BLaER1 treated with 17β-estradiol and CSF1 and Interleukin-3, amounts not matched to agents 10 nM and 100 nM (cell line): ENCODE results near the gene PLCL2.

Source experiments
- H3K27ac ChIP-seq, 11 experiments: shearing (Covaris generic); formaldehyde crosslinking; 2 replicates each; pipeline ENCODE4 v1.8.1; 2022
- H3K27me3 ChIP-seq, 11 experiments: shearing (Covaris generic); formaldehyde crosslinking; 2 replicates each; pipeline ENCODE4 v1.8.1; 2022
- H3K36me3 ChIP-seq, 11 experiments: shearing (Covaris generic); formaldehyde crosslinking; 2 replicates each; pipeline ENCODE4 v1.8.1; 2022
- H3K4me1 ChIP-seq, 10 experiments: shearing (Covaris generic); formaldehyde crosslinking; 2 replicates each; pipeline ENCODE4 v1.8.1; 2022
- H3K4me2 ChIP-seq, 11 experiments: shearing (Covaris generic); formaldehyde crosslinking; 2 replicates each; pipeline ENCODE4 v1.8.1; 2022
- H3K4me3 ChIP-seq, 10 experiments: shearing (Covaris generic); formaldehyde crosslinking; 2 replicates each; pipeline ENCODE4 v1.8.1; 2022
- H3K9ac ChIP-seq, 11 experiments: shearing (Covaris generic); formaldehyde crosslinking; 2 replicates each; pipeline ENCODE4 v1.8.1; 2022
- H3K9me3 ChIP-seq, 11 experiments: shearing (Covaris generic); formaldehyde crosslinking; replicated peaks in 1 of 11; 2 replicates each; pipeline ENCODE4 v1.8.1; 2022
- H4K20me1 ChIP-seq, 11 experiments: shearing (Covaris generic); formaldehyde crosslinking; 2 replicates each; pipeline ENCODE4 v1.8.1; 2022
- Cebpa-rat ChIP-seq, 11 experiments: shearing (Covaris generic); IDR thresholded peaks; 2 replicates each; pipeline ENCODE4 v1.8.1; 2022

Gene PLCL2

GRCh38 chr3:16928386-16929132, 43.8 kb downstream of the PLCL2 start:
- Histone ChIP-seq H3K27ac (no peak overlapping the region), H3K9me3 (peaks cover 20 to 39% (median 26%) of the 10 kb centered on the region in 11 experiments; a peak in 21 of 22 replicates), H3K4me2 (peak overlapping the region in 6 of 11 experiments; percentile 18 to 65 (median 26); a peak in 11 of 22 replicates), H3K9ac (no peak overlapping the region), H3K27me3 (no peaks in the 10 kb centered on the region), H3K36me3 (peaks cover 3 to 20% (median 11%) of the 10 kb centered on the region in 11 experiments; a peak in 13 of 22 replicates), H3K4me3 (no peak overlapping the region), H3K4me1 (peaks cover 0 to 41% (median 7%) of the 10 kb centered on the region in 10 experiments; a peak in 12 of 20 replicates), H4K20me1 (peaks cover 4 to 73% (median 18%) of the 10 kb centered on the region in 11 experiments; a peak in 16 of 22 replicates)
- TF ChIP-seq Cebpa-rat (IDR thresholded peaks at IDR 0.05) = no peak

- no peak overlapping the region for H3K27ac ChIP-seq
- peaks cover 13 to 32% (median 20%) of the 10 kb centered on the region in 11 experiments; a peak in 21 of 22 replicates for H3K9me3 ChIP-seq
- peak overlapping the region in 3 of 11 experiments; percentile 18 to 52 (median 36); a peak in 4 of 22 replicates for H3K4me2 ChIP-seq
- H3K4me3 ChIP-seq = no peak overlapping the region
- no peak for TF ChIP-seq Cebpa-rat (IDR thresholded peaks at IDR 0.05)
- H3K4me1 ChIP-seq = peaks cover 0 to 45% (median 7%) of the 10 kb centered on the region in 10 experiments; a peak in 12 of 20 replicates
- peaks cover 3 to 18% (median 11%) of the 10 kb centered on the region in 11 experiments; a peak in 14 of 22 replicates for H3K36me3 ChIP-seq
- H3K9ac ChIP-seq = no peak overlapping the region
- peaks cover 4 to 77% (median 18%) of the 10 kb centered on the region in 11 experiments; a peak in 16 of 22 replicates for H4K20me1 ChIP-seq
- H3K27me3 ChIP-seq = no peaks in the 10 kb centered on the region
These were observed 44.6 kb downstream of the PLCL2 start for GRCh38 chr3:16929311-16929710.

- Histone ChIP-seq H3K27ac (no peak overlapping the region), H3K4me3 (no peak overlapping the region), H4K20me1 (peaks cover 4 to 87% (median 21%) of the 10 kb centered on the region in 11 experiments; a peak in 16 of 22 replicates), H3K9ac (no peak overlapping the region), H3K27me3 (no peaks in the 10 kb centered on the region), H3K36me3 (peaks cover 3 to 15% (median 7%) of the 10 kb centered on the region in 11 experiments; a peak in 13 of 22 replicates), H3K4me1 (peaks cover 24 to 62% (median 32%) of the 10 kb centered on the region in 10 experiments), H3K9me3 (peaks cover 5 to 16% (median 11%) of the 10 kb centered on the region in 11 experiments; a peak in 13 of 22 replicates), H3K4me2 (peak overlapping the region in 2 of 11 experiments; percentile 5 to 8; a peak in 1 of 22 replicates)
- no peak for TF ChIP-seq Cebpa-rat (IDR thresholded peaks at IDR 0.05)
These were observed 48.1 kb downstream of the PLCL2 start for GRCh38 chr3:16932877-16933276.

GRCh38 chr3:16935781-16936180, 51.0 kb downstream of the PLCL2 start:
- Histone ChIP-seq H3K9ac (no peak overlapping the region), H3K27me3 (no peaks in the 10 kb centered on the region), H3K36me3 (peaks cover 3 to 15% (median 7%) of the 10 kb centered on the region in 11 experiments; a peak in 13 of 22 replicates), H3K27ac (no peak overlapping the region), H3K4me1 (peaks cover 22 to 56% (median 37%) of the 10 kb centered on the region in 10 experiments), H4K20me1 (peaks cover 0 to 87% (median 17%) of the 10 kb centered on the region in 11 experiments; a peak in 13 of 22 replicates), H3K9me3 (peaks cover 5 to 14% (median 9%) of the 10 kb centered on the region in 11 experiments; a peak in 12 of 22 replicates), H3K4me3 (no peak overlapping the region), H3K4me2 (peak overlapping the region; percentile 47 to 88 (median 78))
- TF ChIP-seq Cebpa-rat (IDR thresholded peaks at IDR 0.05) = no peak

- H3K9me3 ChIP-seq = peaks cover 5 to 11% (median 9%) of the 10 kb centered on the region in 11 experiments; a peak in 11 of 22 replicates
- no peaks in the 10 kb centered on the region for H3K27me3 ChIP-seq
- H3K36me3 ChIP-seq = peaks cover 3 to 15% (median 7%) of the 10 kb centered on the region in 11 experiments; a peak in 13 of 22 replicates
- H3K4me3 ChIP-seq = no peak overlapping the region
- peaks cover 22 to 56% (median 37%) of the 10 kb centered on the region in 10 experiments for H3K4me1 ChIP-seq
- no peak overlapping the region for H3K9ac ChIP-seq
- TF ChIP-seq Cebpa-rat (IDR thresholded peaks at IDR 0.05) = no peak
- peak overlapping the region in 1 of 11 experiments; percentile 41; a peak in 3 of 22 replicates for H3K27ac ChIP-seq
- H4K20me1 ChIP-seq = peaks cover 0 to 87% (median 22%) of the 10 kb centered on the region in 11 experiments; a peak in 14 of 22 replicates
- peak overlapping the region; percentile 47 to 88 (median 78); a peak in 21 of 22 replicates for H3K4me2 ChIP-seq
These were observed 51.5 kb downstream of the PLCL2 start for GRCh38 chr3:16936233-16936632.

GRCh38 chr3:16936676-16937230, 52.0 kb downstream of the PLCL2 start:
- Histone ChIP-seq H3K27ac (peak overlapping the region in 5 of 11 experiments; percentile 2 to 41 (median 15); a peak in 7 of 22 replicates), H3K4me3 (peak overlapping the region in 1 of 10 experiments; percentile 9; a peak in 1 of 20 replicates), H4K20me1 (peaks cover 0 to 89% (median 25%) of the 10 kb centered on the region in 11 experiments; a peak in 14 of 22 replicates), H3K36me3 (peaks cover 1 to 11% (median 6%) of the 10 kb centered on the region in 11 experiments; a peak in 13 of 22 replicates), H3K9me3 (peaks cover 3 to 9% (median 5%) of the 10 kb centered on the region in 11 experiments; a peak in 11 of 22 replicates), H3K4me1 (peaks cover 22 to 56% (median 37%) of the 10 kb centered on the region in 10 experiments), H3K4me2 (peak overlapping the region; percentile 69 to 88 (median 78)), H3K27me3 (no peaks in the 10 kb centered on the region), H3K9ac (peak overlapping the region in 1 of 11 experiments; percentile 2; a peak in 1 of 22 replicates)
- no peak for TF ChIP-seq Cebpa-rat (IDR thresholded peaks at IDR 0.05)

- peaks cover 0 to 7% (median 5%) of the 10 kb centered on the region in 11 experiments; a peak in 7 of 22 replicates for H3K36me3 ChIP-seq
- peak overlapping the region in 1 of 11 experiments; percentile 2; a peak in 1 of 22 replicates for H3K9ac ChIP-seq
- peak overlapping the region; percentile 69 to 88 (median 78) for H3K4me2 ChIP-seq
- H3K27ac ChIP-seq = peak overlapping the region in 5 of 11 experiments; percentile 2 to 41 (median 15); a peak in 7 of 22 replicates
- peaks cover 24 to 56% (median 38%) of the 10 kb centered on the region in 10 experiments for H3K4me1 ChIP-seq
- no peak for TF ChIP-seq Cebpa-rat (IDR thresholded peaks at IDR 0.05)
- peaks cover 0 to 7% (median 0%) of the 10 kb centered on the region in 11 experiments; a peak in 1 of 22 replicates for H3K9me3 ChIP-seq
- peaks cover 0 to 89% (median 29%) of the 10 kb centered on the region in 11 experiments; a peak in 15 of 22 replicates for H4K20me1 ChIP-seq
- H3K4me3 ChIP-seq = peak overlapping the region in 1 of 10 experiments; percentile 9; a peak in 2 of 20 replicates
- H3K27me3 ChIP-seq = no peaks in the 10 kb centered on the region
These were observed 52.6 kb downstream of the PLCL2 start for GRCh38 chr3:16937326-16937845.
